BE2C (cell line): ENCODE results near the gene PHLDB2.

Experiments used
- DNase-seq: peaks from one replicate; pipeline ENCODE4 v3.0.0-alpha.2; 2020
- H3K27me3 ChIP-seq: fragments of 250-450 bp; sonication (Bioruptor Pico); 2 replicates; pipeline ENCODE4 v1.5.1; 2020; ENCODE audit warnings: mild to moderate bottlenecking
- H3K36me3 ChIP-seq: fragments of 250-450 bp; sonication (Bioruptor Pico); 2 replicates; pipeline ENCODE4 v1.5.1; 2020; ENCODE audit warnings: mild to moderate bottlenecking
- H3K4me1 ChIP-seq: fragments of 250-450 bp; sonication (Bioruptor Pico); 2 replicates; pipeline ENCODE4 v1.5.1; 2020
- H3K4me3 ChIP-seq: 2 replicates; pipeline ENCODE4 v1.5.1; 2011; ENCODE audit warnings: low read depth, low read length
- H3K9me3 ChIP-seq: fragments of 250-450 bp; sonication (Bioruptor Pico); 2 replicates; pipeline ENCODE4 v1.5.1; 2020
- CTCF ChIP-seq: IDR thresholded peaks from 2 replicates; pipeline ENCODE4 v1.5.1; 2012; ENCODE audit warnings: mild to moderate bottlenecking, low read depth, low read length

PHLDB2 gene

GRCh38 chr3:111903067-111903511 lies 44.0 kb downstream of the PHLDB2 start:
- Histone ChIP-seq H3K36me3 (no peaks in the 10 kb centered on the region), H3K27me3 (no peaks in the 10 kb centered on the region), H3K4me3 (no peak overlapping the region), H3K4me1 (no peaks in the 10 kb centered on the region), H3K9me3 (no peaks in the 10 kb centered on the region)
- no peak for DNase-seq
- no peak for TF ChIP-seq CTCF

- TF ChIP-seq CTCF = no peak
- no peak for DNase-seq
- H3K4me1 ChIP-seq = no peaks in the 10 kb centered on the region
- no peaks in the 10 kb centered on the region for H3K27me3 ChIP-seq
- no peak overlapping the region for H3K4me3 ChIP-seq
- H3K36me3 ChIP-seq = no peaks in the 10 kb centered on the region
- H3K9me3 ChIP-seq = no peaks in the 10 kb centered on the region
Measured at GRCh38 chr3:111904376-111905241, 45.5 kb downstream of the PHLDB2 start.

DNA sequence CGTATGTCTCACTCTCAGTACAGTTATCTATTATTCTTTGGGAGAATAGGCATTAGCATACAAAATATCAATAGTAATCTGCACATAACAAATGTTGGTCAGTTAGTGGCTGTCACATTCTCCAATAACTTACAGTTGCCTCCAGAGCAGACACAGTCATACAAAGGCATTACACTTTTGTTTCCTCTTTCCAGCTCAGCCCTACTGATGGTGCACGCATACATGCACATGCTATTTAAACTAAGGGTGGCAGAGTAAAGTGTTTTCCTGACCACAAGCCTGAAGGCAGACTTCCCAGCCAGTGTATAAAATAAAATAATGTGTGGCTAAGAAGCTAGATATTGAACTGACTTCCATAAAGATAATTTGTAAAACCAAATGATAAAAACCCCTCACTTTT lies 47.6 kb downstream of the PHLDB2 start:
- H3K4me3 ChIP-seq = no peak overlapping the region
- no peaks in the 10 kb centered on the region for H3K27me3 ChIP-seq
- H3K4me1 ChIP-seq = no peaks in the 10 kb centered on the region
- DNase-seq = no peak
- no peak for TF ChIP-seq CTCF
- H3K9me3 ChIP-seq = no peaks in the 10 kb centered on the region
- no peaks in the 10 kb centered on the region for H3K36me3 ChIP-seq

DNA sequence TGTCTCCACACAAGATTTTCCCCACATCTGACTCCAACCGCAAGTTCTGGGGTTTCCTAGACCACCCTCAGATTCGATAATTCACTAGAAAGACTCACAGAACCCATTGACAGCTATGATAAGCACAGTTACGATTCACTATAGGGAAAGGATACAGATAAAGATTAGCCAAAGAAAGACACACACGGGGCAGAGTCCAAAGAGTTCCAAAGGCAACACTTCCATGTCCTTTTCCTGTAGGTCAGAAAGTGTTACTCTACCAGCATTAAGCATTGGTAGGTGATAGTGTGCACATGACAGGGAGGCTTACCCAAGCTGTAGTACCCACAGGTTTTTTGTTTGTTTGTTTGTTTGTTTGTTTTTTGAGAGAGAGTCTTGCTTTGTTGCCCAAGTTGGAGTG lies 48.1 kb downstream of the PHLDB2 start:
- no peaks in the 10 kb centered on the region for H3K4me1 ChIP-seq
- no peak for DNase-seq
- no peaks in the 10 kb centered on the region for H3K27me3 ChIP-seq
- no peaks in the 10 kb centered on the region for H3K9me3 ChIP-seq
- no peak for TF ChIP-seq CTCF
- no peaks in the 10 kb centered on the region for H3K36me3 ChIP-seq
- H3K4me3 ChIP-seq = no peak overlapping the region

DNA sequence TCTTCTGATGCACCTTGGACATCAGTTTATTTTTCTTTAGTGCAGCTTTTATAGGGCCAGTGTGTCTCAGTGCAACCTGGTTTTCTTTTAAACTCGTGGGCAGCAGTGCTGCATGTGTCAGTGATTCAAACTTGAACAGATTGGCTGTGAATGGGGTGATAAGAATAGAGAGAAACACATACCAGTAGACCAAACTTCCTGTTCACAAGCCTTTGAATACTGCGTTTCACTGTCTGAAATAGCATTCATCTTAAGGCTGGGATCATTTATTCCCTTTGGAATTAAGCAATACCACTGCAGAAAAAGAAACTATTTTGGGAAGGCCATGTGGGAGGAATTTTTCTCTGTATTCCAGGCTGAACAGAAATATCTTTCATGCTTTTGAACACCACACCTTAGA lies 51.7 kb downstream of the PHLDB2 start:
- H3K27me3 ChIP-seq = no peaks in the 10 kb centered on the region
- TF ChIP-seq CTCF = no peak
- no peaks in the 10 kb centered on the region for H3K4me1 ChIP-seq
- no peaks in the 10 kb centered on the region for H3K9me3 ChIP-seq
- H3K36me3 ChIP-seq = no peaks in the 10 kb centered on the region
- no peak overlapping the region for H3K4me3 ChIP-seq
- DNase-seq = no peak

- Histone ChIP-seq H3K9me3 (no peaks in the 10 kb centered on the region), H3K27me3 (no peaks in the 10 kb centered on the region), H3K4me1 (no peaks in the 10 kb centered on the region), H3K36me3 (no peaks in the 10 kb centered on the region), H3K4me3 (no peak overlapping the region)
- DNase-seq = no peak
- no peak for TF ChIP-seq CTCF
Measured at GRCh38 chr3:111911446-111911845, 52.4 kb downstream of the PHLDB2 start.
